GM19452 (cell line): ENCODE data around the gene BPGM.
"Not testable (repeated sequence)": the region's sequence is repeated elsewhere in the genome, so short reads cannot be mapped to it uniquely, and the experiment has no call there.

ENCODE experiments used
- ATAC-seq: cut with Tn5 transposase; IDR thresholded peaks from one replicate; pipeline ENCODE4 v1.9.1; 2021; ENCODE audit not compliant: unreplicated experiment

Gene BPGM

DNA sequence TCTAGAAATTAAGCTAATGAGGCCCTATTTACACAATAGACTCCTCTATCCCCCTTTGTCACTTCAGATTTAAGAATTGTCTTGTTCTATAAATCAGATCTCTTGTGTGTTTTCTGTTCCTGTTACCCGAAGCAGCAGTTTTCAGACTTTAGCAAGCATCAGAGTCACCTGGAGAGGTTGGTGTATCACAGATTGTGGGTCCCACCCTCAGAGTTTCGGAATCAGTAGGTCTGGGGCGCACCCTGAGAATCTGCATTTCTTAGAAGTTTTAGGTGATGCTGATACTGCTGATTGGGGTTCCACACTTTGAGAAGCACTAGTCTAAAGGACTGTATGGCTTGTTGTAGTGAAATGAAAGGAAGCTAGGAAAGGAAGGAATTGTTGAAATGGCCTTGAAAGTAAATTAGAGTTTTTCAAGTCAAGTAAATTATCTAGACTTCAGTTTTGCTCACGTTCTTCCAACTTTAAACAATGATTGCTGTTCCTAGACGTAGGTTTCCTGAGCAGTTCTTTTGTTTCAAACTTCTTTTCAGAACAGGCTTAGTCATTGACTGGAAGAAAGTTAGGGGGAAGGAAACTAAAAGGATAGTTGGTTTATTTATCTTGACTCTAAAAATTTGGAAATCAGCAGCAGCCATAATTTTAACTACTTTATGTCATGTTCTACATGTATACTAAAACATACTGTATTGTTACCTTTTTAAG lies 15.7 kb downstream of the BPGM start:
- no peak for ATAC-seq

DNA sequence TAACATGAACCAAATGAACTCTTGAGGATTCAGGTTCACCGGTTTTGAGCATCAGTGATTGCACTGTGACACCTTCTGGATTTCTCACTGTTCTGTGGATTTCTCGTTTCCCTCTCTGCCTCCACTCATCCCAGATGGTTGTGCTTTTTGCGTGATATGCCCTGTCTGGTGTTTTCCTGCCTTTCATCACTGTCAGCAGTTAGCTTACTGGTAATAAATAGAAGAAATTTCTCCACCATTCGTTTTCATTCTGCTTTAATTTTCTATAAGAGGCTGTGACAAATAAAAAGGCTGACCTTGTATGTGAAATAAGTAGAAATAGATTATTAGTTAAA lies 16.2 kb downstream of the BPGM start:
- no peak for ATAC-seq

GRCh38 chr7:134665045-134665444 lies 18.4 kb downstream of the BPGM start:
- not testable (repeated sequence) for ATAC-seq

GRCh38 chr7:134667899-134668298 lies 21.2 kb downstream of the BPGM start:
- ATAC-seq, result no peak

DNA sequence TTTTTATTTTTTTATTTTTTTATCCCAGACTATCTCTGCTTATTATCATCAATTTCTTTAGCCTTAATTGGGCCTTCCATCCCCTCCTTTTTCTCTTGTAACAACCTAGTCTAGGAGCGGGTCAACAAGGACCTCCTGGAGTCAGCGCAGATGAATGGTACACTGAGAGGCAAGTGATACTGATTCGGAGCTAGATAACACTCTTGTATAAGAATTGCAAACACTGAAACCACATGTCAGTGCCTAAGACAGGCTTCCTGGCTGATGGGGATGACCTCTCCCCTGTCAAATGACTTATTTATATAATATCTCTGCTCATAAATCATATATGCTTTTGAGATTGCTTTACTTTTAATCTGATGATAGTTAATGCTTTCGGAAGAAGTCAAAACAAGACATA lies 22.7 kb downstream of the BPGM start:
- no peak for ATAC-seq

GRCh38 chr7:134669845-134670373 lies 23.3 kb downstream of the BPGM start:
- no peak for ATAC-seq

GRCh38 chr7:134671609-134672008 lies 25.0 kb downstream of the BPGM start:
- ATAC-seq, result no peak

- ATAC-seq, result no peak
These were observed 27.8 kb downstream of the BPGM start for GRCh38 chr7:134674424-134674823.

GRCh38 chr7:134676743-134677142 lies 30.1 kb downstream of the BPGM start:
- no peak for ATAC-seq

GRCh38 chr7:134678115-134678514 lies 31.5 kb downstream of the BPGM start:
- ATAC-seq, result no peak

- no peak for ATAC-seq
These were observed 32.4 kb downstream of the BPGM start for GRCh38 chr7:134679006-134679405.

DNA sequence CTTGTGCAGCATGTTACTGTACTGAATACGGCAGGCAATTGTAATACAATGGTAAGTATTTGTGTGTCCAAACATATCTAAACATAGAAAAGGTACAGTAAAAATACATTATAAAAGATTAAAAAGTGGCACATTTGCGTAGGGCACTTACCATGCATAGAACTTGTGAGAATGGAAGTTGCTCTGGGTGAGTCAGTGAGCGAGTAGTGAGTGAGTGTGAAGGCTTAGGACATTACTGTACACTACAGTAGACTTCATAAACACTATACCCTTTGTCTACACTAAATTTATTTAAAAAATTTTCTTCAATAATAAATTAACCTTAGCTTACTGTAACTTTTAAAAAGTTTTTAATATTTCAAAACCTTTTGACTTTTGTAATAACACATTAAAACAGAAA lies 37.5 kb downstream of the BPGM start:
- ATAC-seq, result no peak

- ATAC-seq, result no peak
These were observed 38.6 kb downstream of the BPGM start for GRCh38 chr7:134685250-134685649.

- ATAC-seq, result no peak
These were observed 40.1 kb downstream of the BPGM start for GRCh38 chr7:134686786-134687185.

DNA sequence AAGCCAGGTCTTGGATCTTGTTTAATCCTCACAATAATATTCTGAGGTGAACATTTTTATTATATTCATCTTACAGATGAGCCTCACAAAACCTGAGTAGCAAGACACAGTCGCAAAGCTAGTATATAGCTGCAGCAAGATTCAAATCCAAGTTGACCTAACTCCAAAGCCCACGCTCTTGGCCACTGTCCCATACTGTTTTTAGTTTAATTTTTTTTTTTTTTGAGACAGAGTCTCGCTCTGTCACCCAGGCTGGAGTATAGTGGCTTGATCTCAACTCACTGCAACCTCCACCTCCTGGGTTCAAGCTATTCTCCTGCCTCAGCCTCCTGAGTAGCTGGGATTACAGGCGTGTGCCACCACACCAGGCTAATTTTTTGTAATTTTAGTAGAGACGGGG lies 42.9 kb downstream of the BPGM start:
- ATAC-seq, result not testable (repeated sequence)

DNA sequence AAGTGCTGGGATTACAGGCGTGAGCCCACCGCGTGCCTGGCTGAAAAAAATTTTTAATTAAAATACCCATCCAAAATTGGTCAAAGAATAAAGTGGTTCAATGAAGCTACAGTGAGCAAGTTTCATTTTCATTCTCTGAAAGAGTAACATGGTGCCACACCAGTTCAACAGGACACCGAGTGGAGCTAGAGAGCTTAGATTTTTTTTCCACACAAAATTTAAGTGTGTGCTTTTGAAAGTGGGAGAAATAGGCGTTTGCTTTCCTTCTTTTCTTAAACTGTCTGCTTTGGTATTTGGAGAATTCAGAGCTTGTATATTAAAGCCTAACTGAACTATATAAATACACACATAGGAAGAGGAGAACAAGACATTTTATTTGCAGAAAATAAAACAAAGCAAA lies 43.4 kb downstream of the BPGM start:
- ATAC-seq, result no peak

DNA sequence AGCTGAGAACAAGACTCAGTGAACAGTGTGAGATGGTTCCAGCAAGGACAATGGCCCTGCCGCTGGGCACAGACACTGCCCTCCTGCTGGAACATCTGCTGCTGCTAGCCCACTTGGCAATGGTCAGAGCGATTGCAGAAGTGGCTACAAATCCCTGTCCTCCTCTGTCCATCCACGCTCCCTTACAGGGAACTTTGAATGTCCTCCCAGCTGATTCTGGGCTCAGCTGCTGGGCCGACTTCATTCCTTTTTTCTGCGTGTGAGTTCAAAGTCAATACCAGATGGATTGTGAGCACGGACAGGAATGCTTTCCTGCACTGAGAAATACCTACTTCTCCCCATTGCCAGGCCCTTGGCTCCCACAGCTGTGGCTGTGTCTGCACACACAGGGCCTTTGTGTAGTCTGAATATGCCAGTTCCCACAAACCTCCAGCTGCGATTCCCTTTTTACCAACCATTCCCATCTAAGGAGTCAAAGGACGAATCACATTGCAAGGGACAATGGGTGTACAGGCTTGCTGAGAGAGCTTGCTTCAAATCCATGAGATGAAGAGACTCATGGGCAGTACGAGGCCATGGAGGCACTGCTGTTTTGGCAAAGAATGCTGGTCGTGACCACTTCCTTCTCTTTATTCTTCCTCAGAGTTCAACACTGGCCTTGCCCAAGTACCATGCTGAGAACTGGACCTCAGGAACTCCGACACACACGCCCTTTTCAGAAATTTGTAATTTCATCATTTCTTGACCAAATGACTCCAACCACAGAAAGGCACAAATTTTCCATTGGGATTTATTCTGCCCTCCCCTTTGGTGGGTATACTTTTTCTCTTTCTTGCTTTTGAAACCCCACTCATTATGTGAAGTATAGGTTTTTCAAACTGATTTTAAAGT lies 44.2 kb downstream of the BPGM start:
- no peak for ATAC-seq

DNA sequence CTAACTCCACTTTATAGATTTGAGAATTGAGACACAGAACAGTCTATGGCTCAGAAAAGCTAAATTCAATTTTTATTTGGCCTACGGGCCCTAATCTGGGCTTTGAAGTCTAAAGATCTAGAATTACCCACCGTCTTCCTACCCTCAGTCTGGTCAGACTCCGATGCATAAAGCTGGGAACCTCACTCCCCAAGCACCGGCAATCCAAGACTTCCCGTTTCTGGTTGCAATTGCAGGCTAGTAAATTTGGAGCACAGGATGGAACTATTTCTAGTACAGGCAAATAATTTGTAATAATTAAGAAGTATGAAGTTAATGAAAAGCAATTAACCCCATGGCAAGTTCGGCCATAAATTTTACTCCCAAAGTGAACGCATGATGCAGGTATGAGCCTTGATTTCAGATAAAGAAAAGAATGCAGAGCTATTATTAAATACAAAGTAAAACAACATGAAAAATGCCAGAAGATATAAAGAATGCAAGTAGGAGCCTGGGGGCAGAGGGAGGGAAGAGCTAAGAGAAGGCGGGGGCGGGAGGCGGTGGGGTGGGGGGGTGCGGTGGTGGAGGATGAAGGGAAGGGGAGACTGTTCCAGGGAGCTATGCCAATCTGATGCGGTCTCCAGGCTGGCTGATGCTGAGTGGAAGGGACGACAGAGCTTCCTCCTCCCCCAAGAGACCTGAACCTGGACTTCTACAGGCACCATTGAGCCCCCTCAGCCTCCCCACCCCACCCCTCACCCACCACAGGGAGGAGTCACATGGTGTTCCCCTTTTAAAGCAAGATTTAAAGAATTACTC lies 45.1 kb downstream of the BPGM start:
- no peak for ATAC-seq

DNA sequence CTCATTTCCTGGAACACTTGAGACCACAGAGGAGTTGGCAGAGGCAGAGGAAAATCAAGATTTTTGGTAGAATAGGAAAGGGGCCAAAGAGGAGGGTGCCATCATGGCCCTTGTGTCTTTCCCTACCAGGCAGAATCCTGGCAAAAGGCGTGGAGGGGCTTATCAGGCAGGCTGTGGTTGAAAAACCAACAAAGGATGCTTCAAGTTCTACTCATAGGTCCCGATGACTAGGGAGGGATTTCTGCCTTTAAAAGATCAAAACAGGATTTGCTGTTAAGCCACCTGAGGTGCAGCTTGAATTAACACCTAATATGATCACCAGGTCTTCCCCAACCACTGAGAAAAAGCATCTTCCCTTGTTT lies 45.7 kb downstream of the BPGM start:
- ATAC-seq, result no peak

GRCh38 chr7:134693256-134693655 lies 46.6 kb downstream of the BPGM start:
- no peak for ATAC-seq

DNA sequence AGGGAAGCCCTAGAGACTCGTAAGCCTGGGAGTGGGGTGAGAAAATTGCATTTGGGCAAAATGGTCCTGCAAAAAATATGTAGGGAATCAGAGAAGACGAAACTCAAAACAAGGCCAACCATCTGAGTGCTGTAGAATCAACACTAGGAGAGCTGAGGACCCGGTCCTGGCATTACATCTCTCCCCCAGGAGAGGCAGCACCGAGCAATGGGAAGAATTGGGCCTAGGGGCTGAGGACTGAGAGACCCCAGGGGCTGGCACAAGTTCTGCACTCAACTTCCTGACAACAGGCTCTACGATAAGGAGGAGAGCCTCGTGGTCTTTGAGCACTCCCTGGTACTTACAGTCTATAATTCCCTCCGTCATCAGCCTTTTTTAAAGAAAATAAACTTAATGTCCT lies 47.6 kb downstream of the BPGM start:
- ATAC-seq, result no peak

DNA sequence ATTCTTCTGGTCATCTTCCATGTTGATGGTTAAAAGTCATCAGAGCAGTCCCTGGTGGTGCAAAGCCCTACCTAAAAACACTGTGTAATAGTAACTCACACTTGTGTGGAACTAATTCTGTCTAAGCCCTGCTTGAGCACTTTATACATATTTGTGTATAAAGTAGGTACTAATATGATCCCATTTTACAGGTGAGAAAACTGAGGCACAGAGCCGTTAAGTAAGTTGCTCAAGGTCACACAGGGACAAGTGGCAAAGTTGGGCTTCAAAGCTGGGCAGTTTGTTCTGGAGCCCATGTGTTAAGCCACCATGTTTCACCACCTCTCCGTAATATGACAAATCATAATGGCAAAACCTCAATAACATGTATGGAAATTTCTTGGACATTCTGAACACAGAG lies 48.1 kb downstream of the BPGM start:
- ATAC-seq, result no peak
